Measurements from ENCODE around the gene ECM1. TPM values are rescaled to one million over a fixed set of nuclear protein-coding genes. Genes with fewer than 3 reads are reported as not detected.

Gene ECM1
- total RNA-seq, 1 experiment from 2014 or later = 0.95 TPM

DNA sequence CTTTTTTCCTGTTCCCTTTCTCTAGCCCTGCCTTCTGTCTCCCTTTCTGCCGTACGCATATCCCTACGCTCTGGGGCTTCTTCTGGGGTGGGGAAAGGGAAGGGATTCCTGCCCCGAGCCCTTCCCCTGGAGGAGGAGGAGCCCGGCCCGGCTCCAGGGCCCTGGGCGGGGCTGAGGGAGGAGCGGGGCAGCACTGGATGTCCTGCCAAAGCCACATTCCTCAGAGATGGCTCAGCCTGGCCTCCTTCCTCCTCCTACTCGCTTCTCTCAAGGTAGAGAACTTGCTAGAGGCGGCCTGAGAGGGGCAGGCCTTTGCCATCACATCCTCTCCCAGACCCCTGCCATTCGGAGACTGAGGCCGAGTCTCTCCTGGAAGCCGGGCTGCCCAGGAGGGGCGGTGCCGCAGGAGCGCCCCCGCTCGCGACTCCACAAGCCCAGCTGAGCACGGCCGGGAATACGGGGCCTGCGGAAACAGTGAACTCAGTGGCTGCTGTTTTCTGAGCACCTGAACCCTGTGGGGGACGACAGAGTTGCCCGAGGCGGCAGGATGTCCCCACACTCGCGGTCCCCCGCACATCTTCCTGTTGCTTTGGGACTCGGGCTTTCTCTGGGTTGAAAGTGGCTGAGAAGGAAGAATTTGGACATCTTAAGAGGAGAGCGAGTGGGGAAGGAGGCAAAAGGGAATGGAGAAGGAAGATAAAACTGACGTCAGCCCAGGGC is 53.5 kb downstream of the ECM1 start:
- no peaks in the 10 kb centered on the region for H3K27me3 ChIP-seq (replicated peaks; ENCODE audit: control insufficient read depth, insufficient read depth, low read length)
- peaks cover 42% of the 10 kb centered on the region for H3K36me3 Mint-ChIP-seq (ENCODE audit: insufficient read depth, unreplicated experiment)
- no peaks in the 10 kb centered on the region for H3K9me3 Mint-ChIP-seq (ENCODE audit: unreplicated experiment)
- peak overlapping the region; percentile 95 for H3K27ac Mint-ChIP-seq (ENCODE audit: unreplicated experiment)
- intact Hi-C loops (cut with micrococcal nuclease; ENCODE audit: unreplicated experiment) = loop anchor here (1.0 to 10.0 kb wide), 4 partner anchors 60 to 443 kb away; partner anchors contain the start of genes CERS2, GOLPH3L, MINDY1 and PRUNE1
- peak overlapping the region; percentile 80 for H3K4me3 Mint-ChIP-seq (ENCODE audit: unreplicated experiment)
- H3K4me1 Mint-ChIP-seq (ENCODE audit: low read depth, unreplicated experiment) = peaks cover 27% of the 10 kb centered on the region
- H3K27me3 Mint-ChIP-seq (ENCODE audit: insufficient read depth, unreplicated experiment) = no peaks in the 10 kb centered on the region
- TF ChIP-seq, protein P1, sequence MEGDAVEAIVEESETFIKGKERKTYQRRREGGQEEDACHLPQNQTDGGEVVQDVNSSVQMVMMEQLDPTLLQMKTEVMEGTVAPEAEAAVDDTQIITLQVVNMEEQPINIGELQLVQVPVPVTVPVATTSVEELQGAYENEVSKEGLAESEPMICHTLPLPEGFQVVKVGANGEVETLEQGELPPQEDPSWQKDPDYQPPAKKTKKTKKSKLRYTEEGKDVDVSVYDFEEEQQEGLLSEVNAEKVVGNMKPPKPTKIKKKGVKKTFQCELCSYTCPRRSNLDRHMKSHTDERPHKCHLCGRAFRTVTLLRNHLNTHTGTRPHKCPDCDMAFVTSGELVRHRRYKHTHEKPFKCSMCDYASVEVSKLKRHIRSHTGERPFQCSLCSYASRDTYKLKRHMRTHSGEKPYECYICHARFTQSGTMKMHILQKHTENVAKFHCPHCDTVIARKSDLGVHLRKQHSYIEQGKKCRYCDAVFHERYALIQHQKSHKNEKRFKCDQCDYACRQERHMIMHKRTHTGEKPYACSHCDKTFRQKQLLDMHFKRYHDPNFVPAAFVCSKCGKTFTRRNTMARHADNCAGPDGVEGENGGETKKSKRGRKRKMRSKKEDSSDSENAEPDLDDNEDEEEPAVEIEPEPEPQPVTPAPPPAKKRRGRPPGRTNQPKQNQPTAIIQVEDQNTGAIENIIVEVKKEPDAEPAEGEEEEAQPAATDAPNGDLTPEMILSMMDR (IDR thresholded peaks at IDR 0.05; ENCODE audit: insufficient read depth in 1 of 2, low read depth in 1 of 2, low read length in 1 of 2, severe bottlenecking in 1 of 2, unreplicated experiment in 1 of 2) = no peak
- H3K9me3 ChIP-seq = no peaks in the 10 kb centered on the region
- peak overlapping the region; percentile 46 for H3K4me3 ChIP-seq (ENCODE audit: low read depth, low read length)
- peaks cover 29% of the 10 kb centered on the region for H3K4me1 ChIP-seq
- ChIA-PET CTCF (interaction anchor here (0.5 to 6.2 kb wide), 25 partner anchors 8 to 361 kb away, joined by 3 to 51 read pairs (median 5); partner anchors contain the start of genes ADAMTSL4, ENSA, FALEC and GOLPH3L), POLR2A (interaction anchor here (0.5 to 5.6 kb wide), 11 partner anchors 10 to 468 kb away, joined by 3 to 152 read pairs (median 5); partner anchors contain the start of genes ADAMTSL4, ARNT, ENSA and GOLPH3L)
- peak; percentile 97 for DNase-seq
- H3K36me3 ChIP-seq (ENCODE audit: control insufficient read depth, insufficient read depth, low read length) = no peaks in the 10 kb centered on the region; the same call in 1 of the 2 replicates
- BruUV-seq (replicated peaks) = TSS peak; percentile 74

DNA sequence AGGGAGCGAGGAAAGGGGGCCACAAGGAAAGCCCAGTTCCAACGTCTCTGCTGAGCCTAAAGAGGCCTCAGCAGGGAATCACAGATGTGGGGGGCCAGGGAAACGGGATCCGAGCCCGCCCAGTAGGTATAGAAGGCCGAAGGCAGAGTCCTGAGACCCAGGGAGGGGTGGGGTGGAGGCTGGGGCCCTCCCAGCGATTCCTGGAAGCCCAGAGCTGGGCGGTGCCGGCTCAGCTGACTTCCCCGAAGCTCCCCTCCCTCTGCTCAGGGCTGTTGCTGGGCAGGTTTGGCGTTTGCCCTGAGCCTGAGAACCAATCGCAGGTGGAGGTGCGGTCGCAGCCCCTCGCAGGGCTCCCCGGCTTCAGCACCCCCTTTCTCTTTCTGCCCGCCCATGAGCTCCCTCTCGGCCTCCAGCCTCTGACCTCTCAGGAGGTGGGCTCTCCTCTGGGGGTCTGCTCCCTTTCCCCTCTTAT is 54.1 kb downstream of the ECM1 start:
- Mint-ChIP-seq H3K9me3 (ENCODE audit: unreplicated experiment) (no peaks in the 10 kb centered on the region), H3K4me1 (ENCODE audit: low read depth, unreplicated experiment) (peaks cover 27% of the 10 kb centered on the region), H3K27me3 (ENCODE audit: insufficient read depth, unreplicated experiment) (no peaks in the 10 kb centered on the region), H3K4me3 (ENCODE audit: unreplicated experiment) (peak overlapping the region; percentile 80), H3K36me3 (ENCODE audit: insufficient read depth, unreplicated experiment) (peaks cover 48% of the 10 kb centered on the region), H3K27ac (ENCODE audit: unreplicated experiment) (peak overlapping the region; percentile 95)
- ChIA-PET POLR2A (interaction anchor here (0.6 to 5.6 kb wide), 11 partner anchors 9 to 467 kb away, joined by 3 to 152 read pairs (median 4); partner anchors contain the start of genes ARNT, ENSA, GOLPH3L and MCL1), CTCF (interaction anchor here (0.5 to 6.2 kb wide), 13 partner anchors 10 to 436 kb away, joined by 3 to 51 read pairs (median 4); partner anchors contain the start of genes ENSA, GOLPH3L and MCL1)
- intact Hi-C loops (cut with micrococcal nuclease; ENCODE audit: unreplicated experiment) = loop anchor here (1.0 to 10.0 kb wide), 5 partner anchors 59 to 443 kb away; partner anchors contain the start of genes CERS2, GOLPH3L, MINDY1 and PRUNE1
- H3K9me3 ChIP-seq = no peaks in the 10 kb centered on the region
- peak; percentile 92 to 93 for DNase-seq
- H3K36me3 ChIP-seq (ENCODE audit: control insufficient read depth, insufficient read depth, low read length) = no peaks in the 10 kb centered on the region; the same call in 1 of the 2 replicates
- TF ChIP-seq, protein P1 (IDR thresholded peaks at IDR 0.05; ENCODE audit: insufficient read depth in 1 of 2, low read depth in 1 of 2, low read length in 1 of 2, severe bottlenecking in 1 of 2, unreplicated experiment in 1 of 2) = no peak
- no peaks in the 10 kb centered on the region for H3K27me3 ChIP-seq (replicated peaks; ENCODE audit: control insufficient read depth, insufficient read depth, low read length)
- peak overlapping the region; percentile 46 for H3K4me3 ChIP-seq (ENCODE audit: low read depth, low read length)
- peaks cover 34% of the 10 kb centered on the region for H3K4me1 ChIP-seq
- BruUV-seq (replicated peaks) = no TSS peak

All from Caco-2 (cell line).